HG02970 (cell line): ENCODE measurements around the gene NLRC3.

Source experiments
- ATAC-seq: cut with Tn5 transposase; IDR thresholded peaks from one replicate; pipeline ENCODE4 v1.9.1; 2021; ENCODE audit warnings: mild to moderate bottlenecking, moderate library complexity, moderate number of reproducible peaks; ENCODE audit not compliant: unreplicated experiment, low FRiP score

Gene NLRC3

DNA sequence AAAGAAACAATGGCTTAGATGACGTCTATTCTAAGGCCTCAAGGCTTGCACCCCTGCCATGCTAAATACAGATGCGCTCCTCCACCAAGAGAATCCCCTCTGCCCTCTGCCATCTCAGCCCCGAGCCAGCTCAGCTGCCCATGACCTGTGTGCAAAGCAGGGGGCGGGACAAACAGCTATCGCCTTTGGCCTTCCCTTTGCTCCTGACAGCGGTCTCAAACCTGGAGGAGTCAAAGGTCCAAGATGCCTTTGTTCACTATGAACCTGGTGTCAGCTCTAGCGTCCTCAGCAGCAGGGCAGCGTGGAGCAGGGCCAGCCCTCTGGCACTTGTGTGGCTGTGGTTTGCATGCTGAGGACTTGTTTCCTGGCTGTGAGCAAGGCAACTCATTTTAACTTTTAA lies 21.9 kb upstream of the NLRC3 start:
- ATAC-seq: no peak

DNA sequence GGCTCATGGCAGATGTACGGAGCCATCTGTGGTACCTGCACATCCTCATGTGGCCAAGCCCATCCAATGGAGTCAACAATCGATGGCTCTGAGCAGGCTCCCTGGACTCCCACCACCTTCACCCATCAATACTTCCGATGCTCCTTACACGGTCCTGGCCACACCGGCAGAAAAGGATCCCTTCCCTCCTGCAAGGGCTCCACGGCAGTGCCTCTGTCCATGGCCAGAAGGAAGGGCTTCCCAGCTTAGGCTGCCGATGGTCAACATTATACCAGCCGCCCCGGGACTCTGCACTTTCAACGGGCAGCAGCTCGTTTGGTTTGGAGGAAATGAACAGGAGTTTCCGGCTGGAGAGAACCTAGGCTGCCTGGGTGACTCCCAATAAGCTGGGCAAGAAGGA lies 21.0 kb upstream of the NLRC3 start:
- ATAC-seq: no peak

DNA sequence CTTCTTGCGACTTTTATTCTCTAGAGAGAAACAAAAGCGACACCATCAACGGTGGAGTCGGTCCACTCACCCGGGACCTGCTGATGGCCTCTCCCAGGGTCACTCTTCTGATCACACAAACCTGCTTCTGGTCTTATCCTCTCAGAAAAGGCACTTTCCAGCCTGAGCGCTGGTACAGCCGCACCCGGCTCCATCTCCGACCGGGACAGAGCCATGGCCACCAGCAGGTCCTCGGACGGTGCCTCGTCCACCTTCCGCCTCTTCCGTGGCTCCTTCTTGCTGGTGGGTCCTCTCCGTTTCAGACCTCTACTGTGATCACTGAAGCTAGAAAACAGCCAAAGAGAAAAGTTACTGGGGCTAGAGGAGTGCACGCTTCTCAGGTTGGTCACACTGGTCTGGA lies 20.5 kb upstream of the NLRC3 start:
- no peak for ATAC-seq

DNA sequence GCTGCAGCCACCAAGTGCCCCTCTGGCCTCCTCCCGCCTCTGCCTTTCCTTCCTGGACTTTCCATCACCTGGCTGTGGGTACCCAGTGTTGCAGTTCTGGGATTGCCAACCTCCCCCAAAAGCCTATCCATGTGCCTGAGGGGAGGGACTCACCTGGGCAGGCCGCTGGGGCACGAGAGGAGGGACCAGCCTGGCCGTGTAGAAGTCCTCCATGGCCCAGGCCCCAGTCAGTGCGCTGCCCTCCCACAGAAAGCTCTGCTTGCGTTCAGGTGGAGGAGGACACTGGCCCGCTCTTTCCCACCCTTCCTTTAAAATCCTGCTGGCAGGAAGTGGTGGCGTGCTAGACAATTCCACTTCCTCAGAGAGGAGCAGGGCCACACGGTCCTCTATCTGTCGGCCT lies 20.0 kb upstream of the NLRC3 start:
- no peak for ATAC-seq

DNA sequence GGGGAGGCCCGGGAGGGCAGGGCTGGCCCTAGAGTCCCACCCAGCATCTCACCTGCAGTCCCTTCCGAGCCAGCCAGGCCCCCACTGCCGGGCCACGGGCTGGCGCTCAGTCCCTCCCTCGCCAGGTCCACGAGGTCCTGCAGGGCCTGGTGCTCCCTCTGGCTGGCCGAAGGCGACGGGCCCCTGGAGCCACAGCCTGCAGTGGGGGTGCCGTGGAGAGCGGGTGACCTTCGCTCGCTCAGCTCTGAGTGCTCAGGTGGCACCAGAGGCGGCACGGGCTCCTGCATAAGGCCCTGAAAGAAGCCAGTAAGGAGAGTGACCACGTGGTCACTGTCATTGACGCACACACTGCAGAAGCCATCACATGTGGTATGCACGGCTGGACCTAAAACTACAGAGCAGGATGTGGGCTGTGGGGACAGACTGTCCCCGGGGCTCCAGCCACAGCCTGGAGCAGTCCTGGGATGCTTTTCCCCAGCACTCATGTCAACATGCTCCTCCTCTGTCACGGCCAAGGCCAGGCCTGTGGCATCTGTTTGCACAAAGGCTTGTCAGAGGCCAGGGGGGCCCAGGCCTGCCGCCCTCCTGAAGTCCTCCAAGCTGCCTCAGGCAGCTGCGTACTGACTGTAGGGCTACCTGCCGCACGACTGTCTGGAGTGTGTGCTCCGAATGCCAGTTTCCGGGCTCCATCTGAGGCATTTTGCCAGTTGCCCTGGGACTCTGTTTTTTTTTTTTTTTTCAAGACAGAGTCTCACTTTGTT lies 19.1 kb upstream of the NLRC3 start:
- no peak for ATAC-seq

DNA sequence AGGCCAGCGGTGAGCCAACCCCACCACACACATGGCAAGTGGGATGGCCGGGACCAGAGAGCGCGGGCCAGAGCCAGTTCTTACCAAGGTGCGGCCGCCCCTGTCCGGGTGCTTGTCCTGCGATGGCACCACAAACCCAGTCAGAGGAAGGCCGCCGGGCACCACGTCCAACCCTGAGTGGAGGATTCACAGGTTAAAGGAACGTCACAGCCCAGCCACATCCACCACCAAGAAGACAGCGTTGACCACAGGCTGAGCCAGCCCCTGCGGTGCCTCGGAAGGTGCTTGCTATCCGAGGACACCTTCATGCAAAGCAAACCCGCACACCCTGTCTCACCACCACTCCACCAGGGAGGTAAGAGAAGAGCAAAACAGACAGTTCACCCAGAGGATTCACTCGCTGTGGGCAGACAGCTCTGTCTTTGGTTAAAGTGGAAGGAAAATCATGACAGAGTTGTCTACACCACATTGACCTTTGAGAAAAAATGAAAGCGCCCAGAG lies 18.4 kb upstream of the NLRC3 start:
- ATAC-seq: no peak

DNA sequence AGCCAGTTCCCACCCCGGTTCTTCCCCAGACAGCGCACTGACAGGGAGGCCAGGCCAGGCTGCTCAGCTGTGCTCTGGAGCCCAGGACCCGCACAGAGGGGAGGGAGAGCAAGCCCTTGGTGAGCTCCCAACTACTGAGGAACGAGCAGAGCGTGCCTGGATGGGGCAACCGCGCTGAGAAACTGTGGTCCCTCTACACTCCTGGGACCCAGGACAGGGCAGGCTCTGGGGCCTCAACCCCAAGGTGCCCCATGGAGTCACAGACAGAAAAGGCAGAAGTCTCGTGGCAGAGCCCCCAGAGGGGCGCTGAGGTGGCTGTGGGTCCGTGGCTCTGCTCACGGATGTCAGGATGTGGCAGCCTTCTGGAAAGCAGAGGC lies 17.9 kb upstream of the NLRC3 start:
- no peak for ATAC-seq

DNA sequence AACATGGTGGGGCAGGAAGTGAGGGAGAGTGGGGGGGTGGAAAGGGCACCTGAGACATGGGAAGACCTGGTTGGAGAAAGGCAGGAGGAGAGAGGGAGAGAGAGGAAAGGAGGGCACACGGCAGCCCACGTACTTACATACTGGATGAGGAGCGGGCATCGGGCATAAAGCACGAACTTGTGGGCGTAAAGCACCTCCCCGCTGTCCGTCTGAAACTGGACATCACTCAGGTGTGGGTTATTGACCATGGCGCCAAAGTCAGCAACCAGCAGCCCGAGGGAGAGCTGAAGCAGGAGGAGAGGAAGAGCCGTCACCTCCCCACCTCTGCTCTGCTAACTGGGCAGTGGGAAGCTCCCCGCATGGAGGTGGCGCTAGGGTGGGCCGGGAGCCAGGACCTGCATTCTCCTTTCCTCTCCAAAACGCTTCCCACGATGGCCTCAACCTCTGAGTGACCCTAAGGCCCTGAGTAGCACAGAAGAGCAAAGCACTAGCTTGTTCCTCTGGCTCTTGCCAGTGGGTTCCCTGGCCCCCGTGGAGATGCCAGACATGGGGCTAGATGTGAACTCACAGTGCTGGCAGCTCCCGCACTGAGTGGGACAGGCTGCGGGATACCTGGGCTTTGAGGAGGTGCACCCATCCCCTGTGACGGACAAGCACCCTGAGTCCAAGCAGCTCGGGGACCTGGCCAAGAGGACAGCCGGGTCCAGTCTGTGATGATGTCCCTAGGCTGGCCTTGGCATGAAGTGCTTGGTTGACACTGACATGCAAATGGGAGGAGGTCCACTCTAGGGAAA lies 17.3 kb upstream of the NLRC3 start:
- ATAC-seq: no peak

DNA sequence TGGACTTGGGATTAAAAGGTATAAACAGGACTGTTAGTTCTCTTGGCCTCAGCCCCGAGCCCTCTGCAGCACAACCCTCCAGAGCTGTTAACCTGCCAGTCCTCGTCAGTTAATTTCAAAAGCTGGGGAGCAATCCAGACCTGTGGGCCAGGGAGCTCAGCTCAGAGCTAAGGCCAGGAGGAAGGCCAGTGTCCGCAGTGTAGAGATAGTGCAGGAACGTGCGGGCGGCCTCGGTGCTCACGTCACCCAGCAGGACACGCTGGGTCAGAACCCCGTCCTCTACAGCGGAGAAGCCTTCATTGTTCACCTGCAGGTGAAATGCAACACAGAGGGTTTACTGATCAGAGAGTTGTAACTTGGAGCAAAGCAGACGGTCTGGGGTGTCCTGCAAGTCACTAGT lies 15.4 kb upstream of the NLRC3 start:
- no peak for ATAC-seq

DNA sequence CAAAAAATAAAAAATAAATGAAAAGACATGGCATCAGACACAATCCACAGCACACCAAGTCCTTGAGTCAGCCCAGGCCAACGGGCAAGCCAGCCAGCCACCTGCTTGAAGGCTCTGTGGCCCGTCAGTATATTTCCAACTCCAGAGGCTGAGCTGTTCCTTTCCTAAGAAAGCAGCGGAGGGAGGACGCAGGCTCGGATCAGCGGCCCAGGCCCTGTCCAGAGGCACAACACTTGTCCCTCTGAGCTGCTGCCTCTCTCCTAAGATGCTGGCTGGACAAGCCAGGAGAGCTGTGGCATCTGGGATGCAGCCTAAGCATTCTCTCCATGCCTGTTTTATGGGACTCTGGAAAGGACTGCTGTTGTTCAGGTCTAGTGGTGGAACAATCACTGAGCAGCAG lies 14.8 kb upstream of the NLRC3 start:
- ATAC-seq: no peak

DNA sequence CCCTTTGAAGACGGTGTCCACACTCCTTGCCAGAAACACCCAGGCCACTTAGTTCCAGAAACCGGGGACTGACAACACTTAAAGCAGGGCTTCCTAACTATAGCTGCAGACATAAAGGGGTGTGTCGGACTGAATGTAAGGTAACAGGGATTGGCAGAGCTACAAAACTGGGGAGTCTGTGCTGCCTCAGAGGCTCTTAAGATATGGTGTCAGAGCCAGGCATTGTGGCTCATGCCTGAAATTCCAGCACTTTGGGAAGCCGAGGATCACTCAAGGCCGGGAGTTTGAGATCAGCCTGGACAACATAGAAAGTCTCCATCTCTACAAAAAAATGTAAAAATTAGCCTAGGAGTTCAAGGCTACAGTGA lies 14.2 kb upstream of the NLRC3 start:
- ATAC-seq: no peak

DNA sequence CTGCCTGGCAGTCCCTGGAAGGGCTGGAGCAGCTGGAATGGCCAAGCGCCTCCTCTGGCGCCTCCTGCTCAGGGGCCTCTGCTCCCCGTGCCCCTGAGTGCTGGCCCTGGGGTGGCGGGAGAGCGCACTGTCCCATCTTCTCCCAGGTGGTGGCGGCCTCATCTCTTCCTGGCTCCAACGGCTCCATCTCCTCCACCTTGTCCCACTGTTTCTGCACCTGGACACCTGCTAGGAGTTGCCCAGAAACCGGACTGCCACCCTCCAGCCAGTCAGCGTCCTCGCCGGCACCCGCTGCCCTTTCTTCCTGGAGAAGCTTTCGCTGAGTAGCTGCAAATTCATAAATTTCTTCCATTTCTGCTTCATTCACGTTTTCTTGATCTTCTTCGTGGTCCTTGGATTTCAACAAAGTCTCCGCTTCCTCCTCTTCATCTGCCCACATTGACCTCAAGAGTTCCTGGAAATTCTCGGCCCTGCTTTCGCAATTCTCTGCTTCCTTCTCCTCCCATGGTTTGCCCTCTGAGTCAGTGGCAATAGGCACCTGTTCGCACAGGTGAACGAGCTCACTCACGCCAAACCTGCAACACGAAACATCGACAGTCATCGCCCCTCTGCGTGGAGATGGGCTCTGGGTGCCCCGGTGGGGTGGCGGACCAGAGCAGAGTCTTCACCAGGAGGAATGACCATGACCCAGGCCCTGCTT lies 13.7 kb upstream of the NLRC3 start:
- no peak for ATAC-seq

DNA sequence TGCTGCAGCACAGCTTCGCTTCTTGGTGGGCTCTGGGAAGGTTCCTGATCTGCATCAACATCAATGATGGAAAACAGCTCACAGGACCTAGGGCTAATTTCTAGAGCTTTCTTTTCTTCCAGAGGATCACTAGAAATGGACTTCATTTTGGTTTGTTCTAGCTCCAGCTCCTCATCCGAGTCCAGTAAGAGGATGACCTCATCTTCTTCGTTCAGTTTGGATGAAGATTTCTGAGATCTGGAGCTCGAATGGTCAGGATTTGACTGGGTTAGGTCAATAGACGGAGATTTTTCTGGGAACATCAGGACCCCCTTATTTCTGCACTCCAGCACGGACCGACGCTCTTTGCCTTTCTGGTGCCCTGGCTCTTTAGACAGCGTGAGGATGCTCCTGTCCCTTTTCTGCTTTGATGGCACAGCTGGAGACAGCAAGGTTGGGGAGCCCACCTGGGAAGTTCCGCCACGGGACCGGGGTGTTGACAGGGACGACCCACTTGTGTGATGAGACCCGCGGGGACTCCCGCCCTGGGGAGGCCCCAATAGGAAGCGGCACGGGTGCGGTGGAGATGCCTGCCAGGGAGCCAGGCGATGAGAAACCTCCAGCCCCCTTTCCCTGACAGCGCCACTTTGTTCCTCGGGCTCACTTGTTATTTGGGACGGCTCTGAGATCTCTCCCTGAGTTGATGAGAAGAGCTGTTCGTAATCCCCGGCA lies 12.9 kb upstream of the NLRC3 start:
- no peak for ATAC-seq

DNA sequence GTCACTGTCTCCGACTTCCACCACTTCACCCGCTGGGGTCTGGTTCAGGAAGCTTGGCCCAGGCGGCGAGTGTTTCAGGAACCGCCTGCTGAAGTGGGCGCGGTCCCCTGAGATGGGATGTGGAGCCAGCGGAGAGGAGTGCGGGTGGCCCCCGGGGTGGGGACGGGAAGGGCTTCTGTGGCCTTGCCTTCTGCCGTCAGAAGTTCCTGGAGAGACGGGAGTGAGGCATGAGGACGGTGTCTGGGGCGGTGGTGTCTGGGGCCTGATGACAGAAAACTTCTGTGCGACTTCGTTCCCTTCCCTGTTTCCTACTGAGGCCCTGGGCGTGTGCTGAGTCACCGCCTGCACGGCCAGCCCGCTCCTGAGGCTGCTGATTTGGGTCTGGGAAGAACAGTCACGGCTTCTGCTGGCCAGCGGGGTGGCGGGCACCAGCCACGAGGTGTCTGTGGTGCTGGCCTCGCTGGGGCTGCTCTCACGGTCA lies 12.3 kb upstream of the NLRC3 start:
- no peak for ATAC-seq

DNA sequence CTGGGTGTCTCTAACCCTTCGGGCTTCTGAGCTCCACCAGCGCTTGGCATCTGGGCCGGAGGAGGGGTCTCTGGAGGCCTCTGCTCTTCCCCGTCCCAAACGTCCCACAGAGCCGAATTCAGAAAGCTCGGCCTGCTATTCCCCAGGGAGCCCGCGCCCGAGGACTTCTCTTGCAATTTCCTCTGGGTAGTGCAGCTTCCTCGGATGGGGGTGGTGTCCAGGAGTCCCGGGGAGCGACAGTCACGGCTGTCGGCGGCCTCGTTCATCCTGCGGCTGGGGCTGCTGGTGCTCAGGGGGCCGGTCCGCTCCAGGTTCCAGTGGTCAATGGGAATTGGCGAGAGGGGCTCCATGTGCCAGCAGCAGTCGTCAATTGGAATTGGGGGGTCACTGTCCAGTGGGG lies 11.8 kb upstream of the NLRC3 start:
- no peak for ATAC-seq

DNA sequence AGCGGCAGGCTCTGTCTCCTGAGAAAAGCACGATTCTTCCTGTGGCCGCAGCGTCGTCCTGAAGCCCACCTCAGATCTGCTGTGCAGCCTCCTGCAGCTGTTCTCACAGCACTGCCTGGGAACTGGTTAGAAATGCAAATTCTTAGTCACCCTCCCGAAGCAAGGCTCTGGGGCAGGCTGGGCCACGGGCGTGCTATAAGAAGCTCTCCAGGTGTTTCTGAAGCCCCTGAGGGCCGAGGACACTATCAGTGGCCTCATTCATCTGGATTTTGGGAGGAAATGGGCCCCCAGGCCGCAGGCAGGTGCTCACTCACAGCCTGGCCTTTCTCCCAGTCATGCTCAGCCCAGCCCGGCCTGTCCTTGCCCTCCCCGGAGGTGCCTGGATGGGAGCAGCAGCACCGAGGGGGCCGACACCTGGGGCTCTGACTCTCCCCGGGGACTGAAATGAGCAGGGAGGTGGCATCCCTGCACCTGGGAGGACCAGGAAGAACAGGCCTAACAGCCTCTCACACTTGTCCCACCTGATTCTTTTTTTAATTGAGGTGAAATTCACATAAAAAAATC lies 10.4 kb upstream of the NLRC3 start:
- no peak for ATAC-seq

DNA sequence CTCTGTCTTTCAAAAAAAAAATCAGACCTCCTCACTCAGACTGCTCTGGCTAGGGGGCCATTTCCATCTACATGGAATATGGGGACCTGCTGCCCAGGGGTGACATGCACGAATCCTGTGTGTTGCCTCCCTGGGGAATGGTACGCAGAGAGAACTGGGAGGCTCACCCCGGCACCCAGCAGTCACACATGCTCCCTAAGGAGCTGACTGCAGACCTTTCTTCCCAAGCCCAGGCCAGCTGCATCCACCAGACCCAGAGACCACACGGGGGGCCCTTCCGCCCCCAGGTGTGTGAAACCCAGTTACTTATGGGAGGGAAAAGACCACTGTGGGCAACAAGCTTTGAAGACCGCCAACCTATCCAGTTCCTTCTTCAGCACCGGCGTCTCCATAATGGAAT lies 7.2 kb upstream of the NLRC3 start:
- ATAC-seq: no peak

DNA sequence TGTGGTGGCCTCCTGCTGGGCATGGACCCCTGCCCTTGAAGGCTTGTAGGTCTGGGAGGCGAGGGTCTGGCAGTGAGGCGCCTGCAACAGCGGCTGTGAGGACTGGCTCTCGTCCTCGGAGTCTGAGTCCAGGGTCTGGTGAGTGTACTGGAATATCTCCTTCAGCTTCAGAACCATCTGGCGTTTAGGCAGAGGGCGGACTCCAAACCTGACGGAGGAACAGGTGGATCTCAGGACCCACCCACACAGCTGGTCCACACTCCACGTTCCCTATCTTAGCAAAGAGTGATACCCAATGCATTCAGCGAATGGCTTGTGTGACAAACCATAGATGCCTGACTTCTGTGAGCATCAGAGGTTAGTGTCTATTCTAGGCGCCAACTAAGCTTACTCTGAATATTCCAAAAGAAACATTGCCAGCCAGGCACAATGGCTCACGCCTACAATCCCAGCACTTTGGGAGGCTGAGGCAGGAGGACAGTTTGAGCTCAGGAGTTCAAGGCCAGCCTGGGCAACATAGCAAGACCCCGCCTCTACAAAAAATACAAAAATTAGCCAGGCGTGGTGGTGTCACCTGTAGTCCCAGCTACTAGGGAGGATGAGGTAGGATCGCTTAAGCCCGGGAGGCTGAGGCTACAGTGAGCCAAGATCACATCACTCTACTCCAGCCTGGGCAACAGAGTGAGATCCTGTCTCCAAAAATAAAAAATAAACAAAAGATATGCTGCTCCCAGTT lies 6.3 kb upstream of the NLRC3 start:
- ATAC-seq: no peak

DNA sequence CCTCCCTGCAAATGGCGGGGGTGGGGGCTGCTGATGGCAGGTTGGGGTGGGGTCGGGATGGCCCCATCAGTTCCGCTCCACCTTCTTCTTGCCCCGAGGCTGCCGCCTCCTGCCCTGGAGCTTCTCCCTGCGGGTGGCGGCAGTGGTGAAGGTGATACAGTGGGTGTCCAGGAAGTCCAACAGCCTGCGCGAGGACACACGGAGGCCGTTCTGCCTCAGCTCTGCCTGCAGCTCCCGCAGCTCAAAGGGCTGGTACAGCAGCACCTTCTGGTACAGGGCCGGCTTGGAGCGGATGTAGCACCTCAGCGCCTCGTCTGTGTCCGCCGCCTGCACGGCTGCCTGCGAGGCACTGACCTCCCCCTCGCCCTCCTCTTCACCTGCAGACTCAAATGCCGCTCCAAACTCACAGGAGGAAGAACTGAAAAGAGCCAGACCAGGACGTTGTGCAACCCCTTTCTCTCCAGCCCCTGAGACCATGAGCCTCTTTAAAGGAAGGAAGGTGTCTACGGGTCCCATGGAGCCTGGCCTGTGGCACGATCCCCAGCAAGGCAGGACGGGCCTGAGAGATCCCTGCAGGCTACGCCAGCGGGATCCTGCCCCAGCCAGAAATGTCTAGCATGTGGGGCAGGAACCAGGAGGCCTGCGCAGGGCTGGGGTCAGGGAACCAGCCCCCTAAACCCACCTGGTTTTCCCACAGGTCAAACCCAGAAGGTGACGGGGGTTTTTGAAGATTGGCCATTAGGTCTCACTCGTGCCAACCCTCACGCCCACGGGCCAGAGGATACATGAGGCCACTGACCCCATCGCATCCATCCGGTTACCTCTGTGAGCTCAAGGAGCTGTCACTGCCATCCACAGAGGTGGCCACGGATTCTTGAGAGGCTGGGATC lies 5.3 kb upstream of the NLRC3 start:
- no peak for ATAC-seq
